Adipose tissue (tissue), 3 donors: ENCODE measurements around the gene ENOX2. TPM values are rescaled to one million over a fixed set of nuclear protein-coding genes. Genes with fewer than 3 reads are reported as not detected.

Experiments
- H3K27ac ChIP-seq: one replicate; pipeline ENCODE4 v1.5.1; 2013; ENCODE audit warnings: low read depth, low read length
- WGBS, 3 donors: extraction: QIAGEN DNeasy Blood & Tissue Kit; methylation state at CpG; one replicate each; pipeline ENCODE4 v1.1.7; 2013; 5-methylcytosine and 5-hydroxymethylcytosine counted together
- polyA plus RNA-seq, 3 donors: library from polyadenylated mRNA; stranded (reverse); fragments of 200-250 nt; gene quantifications; one replicate each; pipeline ENCODE4 v1.2.3, GENCODE V29; 2013
- donor health status: healthy with polysubstance abuse.
- donor health status: Bipolar disorder and iron deficiency.
- donor health status: healthy.

ENOX2 gene
- polyA plus RNA-seq, 3 donors = 2.8 to 18.6 (median 5.3) TPM

DNA sequence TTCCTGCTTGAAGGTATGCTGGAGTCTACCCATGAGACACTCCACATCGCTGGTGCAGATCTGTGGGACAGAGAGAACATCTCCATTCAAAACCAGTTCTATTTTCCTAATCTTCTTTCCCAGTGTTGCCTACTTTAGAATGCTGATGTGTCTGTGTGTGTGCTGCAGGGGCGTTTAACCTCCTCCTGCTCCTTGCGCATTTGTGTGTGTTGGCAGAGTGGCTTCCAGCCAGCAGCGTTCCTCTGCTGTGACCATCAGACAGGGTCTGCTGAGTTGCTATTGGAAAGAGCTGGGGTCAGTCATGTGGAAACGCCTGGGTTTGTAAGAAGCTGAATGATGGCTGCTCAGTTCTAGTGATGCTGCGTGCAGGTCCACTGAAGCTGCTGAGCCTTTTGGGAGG, 277.6 kb downstream of the ENOX2 start:
- no peak overlapping the region for H3K27ac ChIP-seq
- WGBS, 3 donors = 61 to 92% (median 82%) methylated on average over 6 of the region's 6 CpGs

DNA sequence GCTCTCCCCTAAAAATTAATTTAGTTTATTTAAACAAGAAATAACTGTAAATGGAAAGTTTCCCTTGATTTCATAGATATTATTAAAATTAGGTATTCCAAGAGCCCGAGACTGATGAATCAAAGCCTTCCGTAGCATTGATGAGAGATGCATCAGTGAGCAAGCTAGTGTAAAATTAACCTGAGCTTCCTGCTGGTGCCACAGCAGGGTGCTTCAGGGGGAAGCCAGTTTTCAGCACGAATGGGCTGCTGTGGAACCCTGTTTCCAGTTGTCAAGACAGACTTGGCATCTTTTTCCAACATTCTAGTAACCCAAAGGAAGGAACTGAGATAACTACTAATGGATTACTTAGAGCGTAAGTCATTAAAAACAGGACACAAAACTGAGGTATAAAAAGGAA, 279.5 kb downstream of the ENOX2 start:
- H3K27ac ChIP-seq = no peak overlapping the region
- WGBS, 3 donors = 72 to 86% (median 78%) methylated on average over 4 of the region's 4 CpGs

DNA sequence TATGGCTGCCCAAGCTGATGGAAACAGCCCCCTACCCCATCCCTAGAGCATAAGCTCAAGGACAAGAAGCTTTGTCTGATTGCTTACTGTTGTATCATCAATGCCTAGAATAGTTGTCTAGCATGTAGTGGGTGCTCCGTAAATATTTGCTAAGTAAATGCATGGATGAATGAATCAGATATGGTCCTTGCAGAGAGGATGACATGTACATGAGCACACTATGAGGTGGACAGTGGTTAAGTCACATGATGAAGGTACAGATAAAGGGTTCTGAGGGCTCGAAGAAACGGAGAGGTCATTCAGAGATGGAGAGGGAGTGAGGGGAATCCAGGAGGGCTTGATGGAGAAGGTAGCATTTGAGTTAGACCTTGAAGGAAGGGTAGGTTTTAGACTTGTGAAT, 287.1 kb downstream of the ENOX2 start:
- H3K27ac ChIP-seq = no peak overlapping the region
- WGBS, 3 donors = 74 to 93% (median 92%) methylated on average over 3 of the region's 3 CpGs

DNA sequence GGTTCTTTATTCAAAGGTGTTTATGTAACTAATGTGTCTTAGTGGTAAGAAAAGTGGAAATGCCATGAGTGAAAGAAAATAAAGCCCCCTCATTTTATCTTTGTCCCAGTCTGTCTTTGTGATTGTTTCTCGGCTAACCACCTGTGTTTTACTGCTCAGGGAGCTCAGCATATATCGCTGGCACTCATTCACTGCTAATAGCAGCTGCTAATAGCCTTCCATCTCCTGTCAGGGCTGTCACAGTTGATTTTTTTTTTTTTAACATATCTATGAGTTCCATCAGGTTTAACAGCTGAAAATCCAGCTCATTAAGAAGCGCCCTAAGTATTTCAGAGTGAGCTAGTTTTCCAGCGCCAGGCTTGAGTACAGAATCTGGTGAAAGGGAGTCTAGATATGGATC, 295.6 kb downstream of the ENOX2 start:
- 48 to 73% (median 52%) methylated on average over 4 of the region's 4 CpGs for WGBS, 3 donors
- H3K27ac ChIP-seq = no peak overlapping the region

DNA sequence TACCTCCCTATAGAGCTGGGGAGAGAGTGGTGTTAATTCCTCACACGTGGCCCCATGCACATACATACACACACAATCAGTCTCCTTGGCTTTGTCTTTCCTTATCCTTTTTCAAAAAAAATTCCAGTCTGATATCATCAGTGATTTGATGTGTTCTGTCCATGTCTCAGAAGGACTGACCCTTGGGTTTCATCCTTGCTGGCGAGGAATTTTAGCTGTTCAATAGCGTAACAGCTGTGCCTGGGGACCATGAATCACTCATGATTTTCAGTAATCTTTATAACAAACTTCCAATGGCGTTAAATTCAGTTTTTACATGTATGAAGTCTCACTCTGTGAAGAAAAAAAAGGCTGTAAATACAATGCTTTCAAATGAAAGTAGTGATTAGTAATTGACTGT, 296.6 kb downstream of the ENOX2 start:
- WGBS, 3 donors = 50 to 73% (median 67%) methylated on average over 4 of the region's 4 CpGs

DNA sequence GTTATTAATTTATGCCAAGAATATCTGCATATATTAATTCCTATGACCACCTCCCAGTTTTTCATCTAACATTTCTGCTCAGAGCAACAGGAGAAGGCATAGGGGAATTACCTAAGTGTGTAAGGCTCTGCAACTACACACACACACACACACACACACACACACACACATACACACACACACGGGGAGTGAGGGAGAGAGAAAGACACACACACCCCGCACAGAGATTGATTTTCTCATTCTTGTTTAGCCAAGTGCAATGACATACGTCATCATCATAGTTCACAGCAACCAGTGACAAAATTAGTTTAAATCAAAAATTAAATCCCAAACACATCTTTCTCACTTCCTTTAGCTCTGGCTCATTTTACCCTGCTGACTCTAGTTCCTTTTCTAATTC, 298.1 kb downstream of the ENOX2 start:
- H3K27ac ChIP-seq = no peak overlapping the region
- WGBS, 3 donors = 41 to 82% (median 55%) methylated on average over 2 to 3 of the region's 3 CpGs

More for the DNA sequence above, 296.6 kb downstream of the ENOX2 start:
- H3K27ac ChIP-seq = no peak overlapping the region

DNA sequence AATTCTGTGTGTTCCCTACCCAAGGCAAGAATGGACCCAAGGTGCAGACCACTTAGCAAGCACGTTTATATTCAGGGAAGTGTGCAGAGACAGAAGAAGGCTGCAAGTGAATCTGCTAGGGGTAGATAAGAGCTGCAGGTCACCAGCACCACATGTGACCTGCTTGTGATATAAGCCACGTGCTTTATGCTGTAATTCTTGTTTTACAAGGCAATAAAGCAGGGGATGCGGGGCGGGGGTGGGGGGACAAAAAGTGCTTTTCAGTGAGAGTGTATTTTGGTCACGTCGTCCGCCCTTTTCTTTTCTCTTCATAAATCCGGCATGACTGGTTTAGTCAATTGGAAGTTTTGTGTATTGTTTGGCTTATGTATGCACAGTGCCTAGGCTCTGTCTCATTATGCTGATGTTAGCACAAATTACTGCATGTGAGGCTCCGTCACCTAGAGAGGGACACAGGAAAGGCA, 308.5 kb downstream of the ENOX2 start:
- H3K27ac ChIP-seq = no peak overlapping the region
- WGBS, 3 donors = 24 to 50% (median 39%) methylated on average over 9 of the region's 9 CpGs

DNA sequence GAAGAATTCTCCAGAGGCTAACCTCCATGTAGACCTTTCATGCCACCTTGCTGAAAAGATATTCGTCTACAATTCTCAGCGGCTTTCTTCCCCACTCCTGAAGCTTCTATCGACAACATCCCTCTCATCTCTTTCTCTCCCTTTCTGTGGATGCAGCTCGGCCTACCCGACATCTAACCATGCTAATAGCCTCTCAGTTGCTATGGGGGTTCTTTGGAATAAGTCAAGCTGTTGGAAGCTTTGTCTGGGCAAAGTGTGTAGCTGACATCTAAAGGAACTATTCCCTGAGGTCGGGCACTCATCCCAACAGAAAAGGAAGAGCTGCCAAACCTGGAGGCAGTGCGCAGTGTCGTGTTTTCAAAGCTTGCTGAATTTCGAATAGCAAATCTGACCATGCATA, 309.1 kb downstream of the ENOX2 start:
- no peak overlapping the region for H3K27ac ChIP-seq
- WGBS, 3 donors = 76 to 97% (median 82%) methylated on average over 7 to 9 of the region's 9 CpGs

DNA sequence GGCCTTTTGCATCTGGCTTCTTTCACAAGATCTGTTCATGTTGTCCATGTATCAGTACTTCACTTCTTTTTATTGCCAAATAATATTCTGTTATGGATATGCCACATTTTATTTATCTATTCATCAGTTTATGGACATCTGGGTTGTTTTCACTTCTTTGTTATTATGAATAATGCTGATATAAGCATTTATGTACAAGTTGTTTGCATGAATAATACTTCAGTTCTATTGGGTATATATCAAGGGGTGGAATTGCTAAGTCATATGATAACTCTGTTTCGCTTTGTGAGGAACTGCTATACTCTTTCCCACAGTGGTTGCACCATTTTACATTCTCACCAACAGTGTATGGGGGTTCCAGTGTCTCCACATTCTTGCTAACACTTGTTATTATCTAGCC, 310.8 kb downstream of the ENOX2 start:
- 83 to 100% (median 85%) methylated on average over 1 of the region's 1 CpG for WGBS, 3 donors
- no peak overlapping the region for H3K27ac ChIP-seq

DNA sequence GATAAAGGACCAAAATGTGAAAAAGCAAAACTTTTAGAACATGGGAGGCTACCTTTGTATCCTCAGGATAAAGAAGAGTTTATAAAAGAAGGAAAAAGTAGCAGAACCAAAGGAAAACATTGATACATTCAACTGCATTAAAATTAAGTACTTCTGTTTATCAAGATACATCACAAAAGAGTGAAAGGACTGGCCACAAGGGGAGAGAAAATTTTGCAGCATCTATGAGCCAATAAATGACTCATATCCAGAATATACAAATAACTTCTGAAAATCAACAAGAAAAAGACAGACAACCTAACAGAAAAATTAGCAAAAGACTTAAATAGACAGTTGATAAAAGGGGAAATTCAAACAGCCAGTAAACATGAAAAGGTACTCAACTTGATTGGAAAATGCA, 324.1 kb downstream of the ENOX2 start:
- H3K27ac ChIP-seq = no peak overlapping the region

DNA sequence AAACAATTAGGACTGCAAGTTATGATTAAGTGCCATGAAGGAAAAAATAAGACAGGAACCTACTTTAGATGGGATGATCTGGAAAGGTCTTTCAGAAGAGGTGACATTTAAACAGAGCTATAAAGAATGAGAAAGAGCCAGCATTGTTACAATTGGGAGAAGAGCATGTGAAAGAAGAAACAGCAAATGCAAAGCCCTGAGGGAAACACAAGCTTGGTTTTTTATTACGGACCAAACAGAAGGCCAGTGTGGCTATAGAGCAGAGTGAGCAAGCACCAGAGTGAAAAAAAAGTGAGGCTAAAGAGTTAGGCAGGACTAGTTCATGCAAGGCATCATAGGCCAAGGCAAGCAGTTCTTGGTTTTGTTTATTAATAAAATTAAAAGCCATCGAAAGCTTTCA, 325.6 kb downstream of the ENOX2 start:
- 84 to 94% (median 89%) methylated on average over 2 of the region's 2 CpGs for WGBS, 3 donors

DNA sequence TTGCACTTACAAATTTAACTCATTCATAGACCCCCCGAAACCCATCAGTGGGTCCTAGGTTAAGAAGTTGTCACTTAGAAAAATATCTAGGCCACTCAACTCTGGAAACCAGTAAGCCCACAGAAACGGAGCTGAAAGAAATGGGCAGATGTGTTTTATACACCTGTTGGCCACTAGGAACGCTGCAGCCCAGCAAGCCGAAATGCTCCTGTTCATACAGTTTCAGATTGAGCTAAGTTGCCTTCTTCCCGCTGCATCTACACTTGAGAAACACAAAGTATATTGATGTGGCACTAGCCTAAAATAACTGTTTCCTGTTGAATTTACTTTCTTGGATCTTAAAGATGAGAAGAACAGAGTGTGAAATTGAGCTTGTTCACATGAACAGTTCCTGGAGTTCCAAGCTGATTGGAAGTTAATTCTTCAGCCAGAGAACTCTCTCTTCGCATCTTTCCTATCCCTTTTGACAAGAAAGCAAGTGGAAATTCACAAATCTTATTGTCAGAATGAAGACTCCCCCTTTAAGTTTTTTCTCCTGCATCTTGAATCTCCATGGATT, 327.1 kb downstream of the ENOX2 start:
- no peak overlapping the region for H3K27ac ChIP-seq
- 24 to 34% (median 32%) methylated on average over 6 of the region's 6 CpGs for WGBS, 3 donors

More for the DNA sequence above, 325.6 kb downstream of the ENOX2 start:
- H3K27ac ChIP-seq = no peak overlapping the region

Other genes starting within 250 kb of the ENOX2 start
- gene ARHGAP36, start 155.1 kb upstream of the ENOX2 start, polyA plus RNA-seq = not detected